HepG2 (cell line): ENCODE data around the gene ECE2. TPM values are rescaled to one million over a fixed set of nuclear protein-coding genes. Genes with fewer than 3 reads are reported as not detected.

Experiments used
- GMEB2 ChIP-seq: IDR thresholded peaks from 2 replicates; pipeline ENCODE4 v1.6.1; 2016; ENCODE audit warnings: missing biosample characterization, missing genetic modification reagents, low read depth
- JDP2 ChIP-seq: sonication (generic); formaldehyde crosslinking; IDR thresholded peaks from 2 replicates; pipeline ENCODE4 v1.8.1; 2022; ENCODE audit warnings: missing genetic modification reagents, borderline replicate concordance
- POLR2AphosphoS2 ChIP-seq: IDR thresholded peaks from 2 replicates; pipeline ENCODE4 v1.6.1; 2011; ENCODE audit warnings: low read depth, low read length, improper control_type of control experiment
- SOX6 ChIP-seq, 2 experiments: fragments of 450-650 bp in 1 of 2; sonication (generic) in 1 of 2; formaldehyde crosslinking in 1 of 2; IDR thresholded peaks; 2 replicates each; pipeline versions ENCODE4 v1.4.0 to v1.6.1; 2017 to 2020; ENCODE audit warnings: antibody characterized with exemption in 1 of 2, mild to moderate bottlenecking in 1 of 2, missing genetic modification reagents in 1 of 2
- ZBTB2 ChIP-seq: sonication (generic); formaldehyde crosslinking; IDR thresholded peaks from 2 replicates; pipeline ENCODE4 v1.8.0; 2022; ENCODE audit warnings: low read depth, missing genetic modification reagents
- ZMYM3 ChIP-seq: sonication (generic); formaldehyde crosslinking; IDR thresholded peaks from 2 replicates; pipeline ENCODE4 v1.5.1; 2020; ENCODE audit warnings: mild to moderate bottlenecking, missing genetic modification reagents
- ZNF264 ChIP-seq: sonication (generic); formaldehyde crosslinking; IDR thresholded peaks from 2 replicates; pipeline ENCODE4 v1.4.0; 2020; ENCODE audit warnings: missing genetic modification reagents
- ZNF414 ChIP-seq: sonication (generic); formaldehyde crosslinking; IDR thresholded peaks from 2 replicates; pipeline ENCODE4 v1.5.0; 2020; ENCODE audit warnings: missing genetic modification reagents
- ZNF609 ChIP-seq: sonication (generic); formaldehyde crosslinking; IDR thresholded peaks from 2 replicates; pipeline ENCODE4 v1.4.0; 2020; ENCODE audit warnings: mild to moderate bottlenecking, missing genetic modification reagents, borderline replicate concordance
- ZNF704 ChIP-seq: sonication (generic); formaldehyde crosslinking; IDR thresholded peaks from 2 replicates; pipeline ENCODE4 v1.8.1; 2023; ENCODE audit warnings: mild to moderate bottlenecking, inconsistent platforms, moderate library complexity, missing genetic modification reagents, borderline replicate concordance
- ZXDC ChIP-seq: sonication (generic); formaldehyde crosslinking; IDR thresholded peaks from 2 replicates; pipeline ENCODE4 v1.5.0; 2020; ENCODE audit warnings: mild to moderate bottlenecking, missing genetic modification reagents
- polyA plus RNA-seq, 8 experiments: library from polyadenylated mRNA; depleted of rRNA in 3 of 8; stranded (reverse) in 7 of 8; unstranded in 1 of 8; fragments of >200 nt; fragmentation: Illumina TruSeq in 4 of 8; extraction: Trizol in 4 of 8; gene quantifications; 2 replicates each; pipeline versions ENCODE4 v1.2.1 to v1.2.3, GENCODE V29; 2011 to 2016; ENCODE audit warnings: low read depth in 4 of 8, missing spikeins in 1 of 8, mixed read lengths in 1 of 8; ENCODE audit not compliant: insufficient read depth in 1 of 8
- total RNA-seq, 5 experiments: library from RNA; depleted of rRNA; stranded (reverse); fragments of >200 nt; fragmentation: Illumina TruSeq; extraction: Trizol; gene quantifications; 2 replicates each; pipeline ENCODE4 v1.2.3, GENCODE V29; 2016; ENCODE audit warnings: low read depth in 1 of 5

ECE2 gene
- total and polyA plus RNA-seq, 2 of the 13 experiments (the other 11 are each of a cell fraction or from before 2014, with no cell fraction given) = not detected

GRCh38 chr3:184248454-184249411 lies 27.1 kb upstream of the ECE2 start, which contains the start of gene ALG3 (continued):
- TF ChIP-seq ZXDC (CRISPR knock-in tag) (peak; percentile 67; the same call in 1 of the 2 replicates), SOX6 (IDR thresholded peaks at IDR 0.05) (no peak), SOX6 (CRISPR knock-in tag; IDR thresholded peaks at IDR 0.05) (peak; percentile 42), ZNF704 (CRISPR knock-in tag) (no peak), ZBTB2 (CRISPR knock-in tag) (peak; percentile 87), ZMYM3 (CRISPR knock-in tag) (peak; percentile 64), ZNF414 (CRISPR knock-in tag) (peak; percentile 76), JDP2 (CRISPR knock-in tag) (no peak), POLR2AphosphoS2 (no peak), GMEB2 (no peak), ZNF609 (CRISPR knock-in tag) (no peak; the same call in 1 of the 2 replicates), ZNF264 (CRISPR knock-in tag) (peak; percentile 45; the same call in 1 of the 2 replicates)
